ENCODE measurements around the gene MEIOB. TPM values are rescaled to one million over a fixed set of nuclear protein-coding genes. Genes with fewer than 3 reads are reported as not detected.
"Not testable (repeated sequence)": the region's sequence is repeated elsewhere in the genome, so short reads cannot be mapped to it uniquely, and the experiment has no call there.

MEIOB gene
- polyA plus RNA-seq, 2 donors: 0.08 TPM; not detected in 1

DNA sequence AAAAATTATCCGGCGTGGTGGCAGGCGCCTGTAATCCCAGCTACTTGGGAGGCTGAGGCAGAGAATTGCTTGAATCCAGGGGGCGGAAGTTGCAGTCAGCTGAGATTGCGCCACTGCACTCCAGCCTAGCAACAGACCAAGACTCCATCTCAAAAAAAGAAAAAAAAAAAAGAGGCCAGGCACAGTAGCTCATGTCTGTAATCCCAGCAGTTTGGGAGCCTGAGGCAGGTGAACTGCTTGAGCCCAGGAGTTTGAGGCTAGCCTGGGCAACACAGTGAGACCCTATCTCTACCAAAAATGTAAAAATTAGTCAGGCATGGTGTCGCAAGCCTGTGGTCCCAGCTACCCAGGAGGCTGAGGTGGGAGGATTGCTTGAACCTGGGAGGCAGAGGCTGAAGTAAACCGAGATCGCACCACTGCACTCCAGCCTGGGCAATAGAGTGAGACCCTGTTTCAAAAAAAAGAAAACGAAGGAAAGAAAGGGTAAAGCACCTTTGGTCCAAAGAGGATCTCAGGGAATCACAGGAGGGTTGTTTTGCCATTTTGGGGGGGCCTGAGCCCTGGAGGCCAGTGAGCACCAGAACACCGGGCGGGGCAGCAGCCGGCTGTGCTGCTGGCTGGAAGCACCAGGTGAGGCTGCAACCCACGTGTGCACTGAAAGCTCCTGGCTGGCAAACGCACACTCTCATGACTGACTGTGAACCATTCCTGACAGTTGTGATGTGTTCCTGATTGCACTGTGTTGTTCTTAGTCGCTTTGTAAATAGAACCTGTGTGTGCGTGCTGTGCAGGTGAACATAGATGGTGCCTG lies 27.9 kb upstream of the MEIOB start:
- peaks cover 0 to 10% of the 10 kb centered on the region in 2 donors for H3K4me1 ChIP-seq (ENCODE audit: control insufficient read depth in 2 of 2, insufficient read depth in 2 of 2, low read length in 1 of 2)
- WGBS, 2 donors: 60 to 65% methylated on average over 16 of the region's 16 CpGs
- H3K4me3 ChIP-seq (ENCODE audit: low read depth in 1 of 2, low read length in 2 of 2): no peak overlapping the region
- H3K27me3 ChIP-seq (ENCODE audit: control insufficient read depth in 1 of 2, insufficient read depth in 2 of 2, low read length in 2 of 2): no peaks in the 10 kb centered on the region
- H3K36me3 ChIP-seq (ENCODE audit: control insufficient read depth in 2 of 2, insufficient read depth in 2 of 2, low read length in 1 of 2): no peaks in the 10 kb centered on the region
- no peaks in the 10 kb centered on the region for H3K9me3 ChIP-seq (ENCODE audit: control insufficient read depth in 2 of 2, insufficient read depth in 1 of 2, low read depth in 1 of 2, low read length in 1 of 2)
- no peak overlapping the region for H3K27ac ChIP-seq (ENCODE audit: low read depth in 2 of 2, low read length in 1 of 2)

- H3K4me3 ChIP-seq (ENCODE audit: low read depth in 1 of 2, low read length in 2 of 2); H3K27me3 ChIP-seq (ENCODE audit: control insufficient read depth in 1 of 2, insufficient read depth in 2 of 2, low read length in 2 of 2); H3K36me3 ChIP-seq (ENCODE audit: control insufficient read depth in 2 of 2, insufficient read depth in 2 of 2, low read length in 1 of 2); H3K27ac ChIP-seq (ENCODE audit: low read depth in 2 of 2, low read length in 1 of 2); H3K9me3 ChIP-seq (ENCODE audit: control insufficient read depth in 2 of 2, insufficient read depth in 1 of 2, low read depth in 1 of 2, low read length in 1 of 2): not testable (repeated sequence)
- H3K4me1 ChIP-seq (ENCODE audit: control insufficient read depth in 2 of 2, insufficient read depth in 2 of 2, low read length in 1 of 2): peaks cover 0 to 17% of the 10 kb centered on the region in 2 donors
- 67% methylated on average over 2 of the region's 2 CpGs for WGBS, 2 donors
Observed at GRCh38 chr16:1897692-1898091, 25.7 kb upstream of the MEIOB start.

DNA sequence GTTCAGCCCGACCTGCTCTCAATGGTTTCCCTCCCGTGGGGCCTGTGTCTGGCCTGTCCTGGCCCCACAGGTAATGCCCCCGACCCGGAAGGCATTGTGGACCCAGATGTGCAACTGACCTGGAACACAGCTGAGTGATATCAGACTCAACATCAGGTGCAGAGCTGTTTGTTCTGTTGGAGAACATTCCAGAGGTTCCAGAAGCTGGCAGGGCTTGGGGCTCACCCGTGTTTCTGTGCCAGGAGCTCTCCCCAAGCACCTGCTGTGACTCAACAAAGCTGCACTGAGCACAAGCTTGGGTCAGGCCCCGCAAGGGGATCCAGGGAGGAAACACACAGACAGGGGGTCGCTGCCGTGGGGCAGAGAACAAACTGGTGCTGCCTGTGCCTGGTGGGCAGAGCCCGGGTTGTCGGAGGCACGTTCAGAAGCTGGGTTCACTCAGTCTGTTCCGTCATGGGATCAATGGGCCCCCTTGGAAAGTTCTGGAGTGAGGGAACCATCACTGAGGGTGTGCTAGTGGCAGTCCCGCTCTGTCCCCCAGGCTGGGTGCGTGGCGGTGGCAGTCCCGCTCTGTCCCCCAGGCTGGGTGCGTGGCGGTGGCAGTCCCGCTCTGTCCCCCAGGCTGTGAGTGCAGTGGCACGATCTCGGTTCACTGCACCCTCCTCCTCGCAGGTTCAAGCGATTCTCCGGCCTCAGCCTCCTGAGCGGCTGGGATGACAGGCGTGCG lies 24.1 kb upstream of the MEIOB start:
- H3K27ac ChIP-seq (ENCODE audit: low read depth in 2 of 2, low read length in 1 of 2): peak overlapping the region; percentile 8 to 69
- no peak overlapping the region for H3K4me3 ChIP-seq (ENCODE audit: low read depth in 1 of 2, low read length in 2 of 2)
- 69 to 71% methylated on average over 27 of the region's 27 CpGs for whole genome bisulfite sequencing, 2 donors
- H3K27me3 ChIP-seq (ENCODE audit: control insufficient read depth in 1 of 2, insufficient read depth in 2 of 2, low read length in 2 of 2): no peaks in the 10 kb centered on the region
- no peaks in the 10 kb centered on the region for H3K9me3 ChIP-seq (ENCODE audit: control insufficient read depth in 2 of 2, insufficient read depth in 1 of 2, low read depth in 1 of 2, low read length in 1 of 2)
- peaks cover 0 to 17% of the 10 kb centered on the region in 2 donors for H3K4me1 ChIP-seq (ENCODE audit: control insufficient read depth in 2 of 2, insufficient read depth in 2 of 2, low read length in 1 of 2)
- H3K36me3 ChIP-seq (ENCODE audit: control insufficient read depth in 2 of 2, insufficient read depth in 2 of 2, low read length in 1 of 2): no peaks in the 10 kb centered on the region

GRCh38 chr16:1895068-1895467 lies 23.1 kb upstream of the MEIOB start:
- H3K4me3 ChIP-seq (ENCODE audit: low read depth in 1 of 2, low read length in 2 of 2): no peak overlapping the region
- H3K9me3 ChIP-seq (ENCODE audit: control insufficient read depth in 2 of 2, insufficient read depth in 1 of 2, low read depth in 1 of 2, low read length in 1 of 2): no peaks in the 10 kb centered on the region
- H3K36me3 ChIP-seq (ENCODE audit: control insufficient read depth in 2 of 2, insufficient read depth in 2 of 2, low read length in 1 of 2): no peaks in the 10 kb centered on the region
- 79 to 88% methylated on average over 5 of the region's 5 CpGs for WGBS, 2 donors
- no peak overlapping the region for H3K27ac ChIP-seq (ENCODE audit: low read depth in 2 of 2, low read length in 1 of 2)
- peaks cover 0 to 17% of the 10 kb centered on the region in 2 donors for H3K4me1 ChIP-seq (ENCODE audit: control insufficient read depth in 2 of 2, insufficient read depth in 2 of 2, low read length in 1 of 2)
- peaks cover 0 to 3% of the 10 kb centered on the region in 2 donors for H3K27me3 ChIP-seq (ENCODE audit: control insufficient read depth in 1 of 2, insufficient read depth in 2 of 2, low read length in 2 of 2)

DNA sequence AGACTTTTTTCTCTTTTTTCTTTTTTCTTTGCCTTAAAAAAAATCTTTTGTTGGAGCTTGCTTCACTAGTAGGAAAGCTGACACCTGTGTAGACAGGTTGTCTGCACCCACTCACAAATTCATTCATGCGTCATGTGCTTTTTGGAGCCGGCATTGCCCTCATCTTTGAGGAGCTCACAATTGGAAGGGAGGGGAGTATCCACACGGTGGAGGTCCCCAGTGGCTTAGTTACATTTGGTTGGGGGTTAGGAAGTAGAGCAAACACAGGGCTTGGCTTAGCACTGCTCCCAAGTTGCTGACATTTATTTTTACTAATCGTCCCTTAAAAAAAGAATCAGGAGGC lies 18.7 kb upstream of the MEIOB start:
- no peak overlapping the region for H3K27ac ChIP-seq (ENCODE audit: low read depth in 2 of 2, low read length in 1 of 2)
- peaks cover 0 to 10% of the 10 kb centered on the region in 2 donors for H3K4me1 ChIP-seq (ENCODE audit: control insufficient read depth in 2 of 2, insufficient read depth in 2 of 2, low read length in 1 of 2)
- H3K36me3 ChIP-seq (ENCODE audit: control insufficient read depth in 2 of 2, insufficient read depth in 2 of 2, low read length in 1 of 2): no peaks in the 10 kb centered on the region
- peaks cover 0 to 3% of the 10 kb centered on the region in 2 donors for H3K27me3 ChIP-seq (ENCODE audit: control insufficient read depth in 1 of 2, insufficient read depth in 2 of 2, low read length in 2 of 2)
- H3K4me3 ChIP-seq (ENCODE audit: low read depth in 1 of 2, low read length in 2 of 2): no peak overlapping the region
- WGBS, 2 donors: 32 to 33% methylated on average over 4 of the region's 4 CpGs
- H3K9me3 ChIP-seq (ENCODE audit: control insufficient read depth in 2 of 2, insufficient read depth in 1 of 2, low read depth in 1 of 2, low read length in 1 of 2): no peaks in the 10 kb centered on the region

GRCh38 chr16:1890024-1890707 lies 18.2 kb upstream of the MEIOB start:
- no peaks in the 10 kb centered on the region for H3K9me3 ChIP-seq (ENCODE audit: control insufficient read depth in 2 of 2, insufficient read depth in 1 of 2, low read depth in 1 of 2, low read length in 1 of 2)
- H3K27ac ChIP-seq (ENCODE audit: low read depth in 2 of 2, low read length in 1 of 2): no peak overlapping the region
- H3K36me3 ChIP-seq (ENCODE audit: control insufficient read depth in 2 of 2, insufficient read depth in 2 of 2, low read length in 1 of 2): no peaks in the 10 kb centered on the region
- no peak overlapping the region for H3K4me3 ChIP-seq (ENCODE audit: low read depth in 1 of 2, low read length in 2 of 2)
- WGBS, 2 donors: 35 to 43% methylated on average over 16 of the region's 16 CpGs
- peaks cover 0 to 3% of the 10 kb centered on the region in 2 donors for H3K27me3 ChIP-seq (ENCODE audit: control insufficient read depth in 1 of 2, insufficient read depth in 2 of 2, low read length in 2 of 2)
- H3K4me1 ChIP-seq (ENCODE audit: control insufficient read depth in 2 of 2, insufficient read depth in 2 of 2, low read length in 1 of 2): peaks cover 0 to 9% of the 10 kb centered on the region in 2 donors

DNA sequence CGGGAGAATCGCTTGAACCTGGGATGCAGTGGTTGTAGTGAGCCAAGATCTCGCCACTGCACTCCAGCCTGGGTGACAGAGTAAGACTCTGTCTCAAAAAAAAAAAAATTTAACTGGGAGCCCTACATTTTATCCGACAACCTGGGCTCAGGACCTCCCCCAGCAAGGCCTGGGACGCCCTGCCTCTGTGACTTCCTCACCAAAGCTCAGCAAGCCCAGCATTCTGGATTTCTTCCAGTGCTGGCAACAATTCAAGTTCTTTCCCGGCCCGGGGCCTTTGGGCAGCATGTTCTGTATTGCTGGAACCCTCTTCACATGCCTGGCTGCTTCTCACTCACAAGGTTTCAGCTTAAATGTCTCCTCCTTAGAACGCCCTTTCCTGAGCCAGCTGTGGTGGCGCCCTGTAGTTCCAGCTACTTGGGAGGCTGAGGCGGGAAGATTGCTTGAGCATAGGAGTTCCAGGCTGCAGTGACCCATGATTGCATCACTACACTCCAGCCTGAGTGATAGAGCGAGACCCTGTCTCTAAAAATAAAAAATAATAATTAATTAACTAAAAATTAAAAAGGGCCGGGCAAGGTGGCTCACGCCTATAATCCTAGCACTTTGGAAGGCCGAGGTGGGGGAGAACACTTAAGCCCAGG lies 15.9 kb upstream of the MEIOB start:
- Histone ChIP-seq H3K27me3 (ENCODE audit: control insufficient read depth in 1 of 2, insufficient read depth in 2 of 2, low read length in 2 of 2) (peaks cover 0 to 3% of the 10 kb centered on the region in 2 donors), H3K36me3 (ENCODE audit: control insufficient read depth in 2 of 2, insufficient read depth in 2 of 2, low read length in 1 of 2) (no peaks in the 10 kb centered on the region), H3K4me1 (ENCODE audit: control insufficient read depth in 2 of 2, insufficient read depth in 2 of 2, low read length in 1 of 2) (peaks cover 0 to under 1% of the 10 kb centered on the region in 2 donors), H3K4me3 (ENCODE audit: low read depth in 1 of 2, low read length in 2 of 2) (no peak overlapping the region), H3K9me3 (ENCODE audit: control insufficient read depth in 2 of 2, insufficient read depth in 1 of 2, low read depth in 1 of 2, low read length in 1 of 2) (no peaks in the 10 kb centered on the region), H3K27ac (ENCODE audit: low read depth in 2 of 2, low read length in 1 of 2) (no peak overlapping the region)
- WGBS, 2 donors: 67 to 70% methylated on average over 14 of the region's 14 CpGs

GRCh38 chr16:1884889-1885288 lies 12.9 kb upstream of the MEIOB start:
- WGBS, 2 donors: 80% methylated on average over 5 of the region's 5 CpGs
- Histone ChIP-seq H3K27ac (ENCODE audit: low read depth in 2 of 2, low read length in 1 of 2) (no peak overlapping the region), H3K36me3 (ENCODE audit: control insufficient read depth in 2 of 2, insufficient read depth in 2 of 2, low read length in 1 of 2) (no peaks in the 10 kb centered on the region), H3K4me1 (ENCODE audit: control insufficient read depth in 2 of 2, insufficient read depth in 2 of 2, low read length in 1 of 2) (no peaks in the 10 kb centered on the region), H3K4me3 (ENCODE audit: low read depth in 1 of 2, low read length in 2 of 2) (no peak overlapping the region), H3K9me3 (ENCODE audit: control insufficient read depth in 2 of 2, insufficient read depth in 1 of 2, low read depth in 1 of 2, low read length in 1 of 2) (no peaks in the 10 kb centered on the region), H3K27me3 (ENCODE audit: control insufficient read depth in 1 of 2, insufficient read depth in 2 of 2, low read length in 2 of 2) (no peaks in the 10 kb centered on the region)

DNA sequence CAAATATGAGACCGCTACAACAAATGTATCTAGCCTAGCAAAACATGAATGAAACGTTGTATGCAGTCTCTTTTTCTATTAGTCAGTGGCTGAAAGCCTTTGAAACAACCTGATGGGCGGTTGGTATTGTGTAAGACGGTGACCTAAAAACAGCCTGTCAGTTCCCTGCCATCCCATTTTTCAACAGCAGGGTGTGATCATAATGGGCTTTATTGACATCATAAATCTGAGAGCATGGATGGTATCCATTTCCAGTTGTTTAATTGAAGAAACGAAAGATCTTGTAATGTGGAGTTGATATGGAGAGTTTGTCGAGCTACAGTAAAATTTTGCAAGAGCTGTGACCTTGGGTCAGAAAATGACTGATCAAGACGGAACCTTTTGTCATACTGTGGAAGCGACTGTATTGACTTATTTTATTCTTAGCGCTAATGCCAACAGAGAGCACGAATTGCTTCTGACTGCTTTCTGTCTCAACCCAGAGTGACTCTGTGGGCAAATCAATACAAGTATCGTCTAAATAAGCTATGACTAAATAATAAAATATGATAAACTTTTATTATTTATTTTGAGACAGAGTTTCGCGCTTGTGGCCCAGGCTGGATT lies 12.3 kb upstream of the MEIOB start:
- Histone ChIP-seq H3K9me3 (ENCODE audit: control insufficient read depth in 2 of 2, insufficient read depth in 1 of 2, low read depth in 1 of 2, low read length in 1 of 2) (no peaks in the 10 kb centered on the region), H3K4me3 (ENCODE audit: low read depth in 1 of 2, low read length in 2 of 2) (no peak overlapping the region), H3K27me3 (ENCODE audit: control insufficient read depth in 1 of 2, insufficient read depth in 2 of 2, low read length in 2 of 2) (no peaks in the 10 kb centered on the region), H3K4me1 (ENCODE audit: control insufficient read depth in 2 of 2, insufficient read depth in 2 of 2, low read length in 1 of 2) (no peaks in the 10 kb centered on the region), H3K27ac (ENCODE audit: low read depth in 2 of 2, low read length in 1 of 2) (no peak overlapping the region), H3K36me3 (ENCODE audit: control insufficient read depth in 2 of 2, insufficient read depth in 2 of 2, low read length in 1 of 2) (no peaks in the 10 kb centered on the region)
- WGBS, 2 donors: 53 to 65% methylated on average over 13 of the region's 13 CpGs
